GM12865 (cell line): ENCODE results near the gene MAPK4.
A peak's percentile ranks its signal among the peaks of the same experiment; 100 is the strongest.

ENCODE experiments used
- DNase-seq: peaks from one replicate; pipeline ENCODE4 v3.0.0; 2010; ENCODE audit warnings: low read depth
- H3K4me3 ChIP-seq: 2 replicates; pipeline ENCODE4 v1.5.1; 2011; ENCODE audit warnings: mild to moderate bottlenecking, low read depth, low read length, control low read depth
- TF ChIP-seq, protein P1 (sequence below): IDR thresholded peaks from 2 replicates; pipeline ENCODE4 v1.5.1; 2011; ENCODE audit warnings: low read length, control low read depth, low read depth, inconsistent platforms; ENCODE audit not compliant: insufficient read depth; ENCODE audit errors: missing control alignments

Gene MAPK4

DNA sequence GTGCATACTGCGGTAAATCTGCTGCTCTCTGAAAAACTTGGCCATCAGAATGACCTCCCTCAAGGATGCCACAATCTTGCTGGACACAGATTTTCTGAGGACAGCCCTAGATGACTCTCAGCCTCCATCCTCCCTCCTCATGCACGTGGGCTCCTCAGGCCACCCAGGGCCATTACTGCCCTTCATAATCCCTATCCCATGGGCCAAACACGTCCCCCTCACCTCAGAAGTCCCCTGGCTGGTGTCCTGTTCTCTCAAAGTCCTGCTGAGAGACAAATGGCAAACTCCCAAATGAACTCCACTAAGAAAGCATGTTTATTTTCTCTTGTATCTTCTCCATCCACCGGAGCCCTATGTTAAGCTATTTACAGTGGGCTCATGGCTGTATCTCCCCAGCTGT lies 134.3 kb downstream of the MAPK4 start:
- TF ChIP-seq, protein P1, sequence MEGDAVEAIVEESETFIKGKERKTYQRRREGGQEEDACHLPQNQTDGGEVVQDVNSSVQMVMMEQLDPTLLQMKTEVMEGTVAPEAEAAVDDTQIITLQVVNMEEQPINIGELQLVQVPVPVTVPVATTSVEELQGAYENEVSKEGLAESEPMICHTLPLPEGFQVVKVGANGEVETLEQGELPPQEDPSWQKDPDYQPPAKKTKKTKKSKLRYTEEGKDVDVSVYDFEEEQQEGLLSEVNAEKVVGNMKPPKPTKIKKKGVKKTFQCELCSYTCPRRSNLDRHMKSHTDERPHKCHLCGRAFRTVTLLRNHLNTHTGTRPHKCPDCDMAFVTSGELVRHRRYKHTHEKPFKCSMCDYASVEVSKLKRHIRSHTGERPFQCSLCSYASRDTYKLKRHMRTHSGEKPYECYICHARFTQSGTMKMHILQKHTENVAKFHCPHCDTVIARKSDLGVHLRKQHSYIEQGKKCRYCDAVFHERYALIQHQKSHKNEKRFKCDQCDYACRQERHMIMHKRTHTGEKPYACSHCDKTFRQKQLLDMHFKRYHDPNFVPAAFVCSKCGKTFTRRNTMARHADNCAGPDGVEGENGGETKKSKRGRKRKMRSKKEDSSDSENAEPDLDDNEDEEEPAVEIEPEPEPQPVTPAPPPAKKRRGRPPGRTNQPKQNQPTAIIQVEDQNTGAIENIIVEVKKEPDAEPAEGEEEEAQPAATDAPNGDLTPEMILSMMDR = no peak
- no peak for DNase-seq
- no peak overlapping the region for H3K4me3 ChIP-seq

DNA sequence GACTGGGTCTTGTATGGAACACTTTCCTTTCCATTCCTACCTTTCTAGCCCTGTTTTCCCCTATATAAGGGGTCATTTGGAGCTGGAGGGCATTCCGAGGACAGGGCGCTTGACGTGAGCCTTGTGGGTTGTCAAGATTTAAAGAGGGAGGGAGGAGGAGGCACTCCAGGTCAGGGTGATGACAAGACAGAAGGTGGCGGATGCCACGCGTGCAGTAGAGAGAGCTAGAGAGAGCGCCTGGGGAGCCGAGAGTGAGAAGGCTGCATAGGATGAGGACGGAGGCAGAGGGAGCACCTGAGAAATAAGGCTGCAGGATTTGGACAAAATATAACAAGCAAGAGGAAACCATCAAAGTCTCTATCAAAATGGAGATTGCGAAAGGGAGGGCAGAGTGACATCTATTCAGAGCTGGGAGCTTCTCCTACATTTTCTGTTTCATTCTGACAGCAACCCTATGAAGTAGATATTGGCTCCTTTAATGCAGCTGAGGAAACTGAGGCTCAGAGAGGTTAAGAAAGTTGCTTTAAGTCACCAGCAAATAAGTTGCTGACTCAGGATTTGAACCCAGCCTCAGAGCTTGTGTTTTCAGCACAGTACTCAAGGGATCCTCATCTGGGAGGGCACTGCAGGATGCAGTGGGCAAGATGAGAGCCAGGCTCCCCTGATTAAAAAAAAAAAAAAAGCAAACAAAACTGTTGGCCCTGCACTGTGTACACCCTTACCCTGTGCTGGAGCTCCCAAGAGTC lies 135.7 kb downstream of the MAPK4 start:
- H3K4me3 ChIP-seq = no peak overlapping the region
- DNase-seq = no peak
- TF ChIP-seq, protein P1 = no peak

DNA sequence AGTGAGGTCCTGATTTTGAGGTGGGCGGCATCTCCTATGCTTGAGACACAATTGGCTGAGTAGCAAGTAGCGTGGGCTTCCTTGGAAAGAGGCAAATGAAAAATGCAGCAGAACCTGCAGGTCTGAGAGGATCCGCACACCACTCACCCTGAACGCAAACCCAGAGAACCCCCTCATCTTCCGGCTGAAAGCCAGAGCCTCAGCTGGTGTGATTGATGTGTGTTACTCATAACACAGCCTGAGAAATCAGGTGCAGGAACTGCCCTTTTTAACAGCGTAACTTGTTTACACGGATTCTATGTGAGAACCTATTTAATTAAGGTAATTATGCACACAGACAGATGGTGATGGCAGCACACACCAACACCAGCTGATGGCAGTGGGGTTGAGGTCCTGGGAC lies 136.5 kb downstream of the MAPK4 start:
- DNase-seq = peak; percentile 62

DNA sequence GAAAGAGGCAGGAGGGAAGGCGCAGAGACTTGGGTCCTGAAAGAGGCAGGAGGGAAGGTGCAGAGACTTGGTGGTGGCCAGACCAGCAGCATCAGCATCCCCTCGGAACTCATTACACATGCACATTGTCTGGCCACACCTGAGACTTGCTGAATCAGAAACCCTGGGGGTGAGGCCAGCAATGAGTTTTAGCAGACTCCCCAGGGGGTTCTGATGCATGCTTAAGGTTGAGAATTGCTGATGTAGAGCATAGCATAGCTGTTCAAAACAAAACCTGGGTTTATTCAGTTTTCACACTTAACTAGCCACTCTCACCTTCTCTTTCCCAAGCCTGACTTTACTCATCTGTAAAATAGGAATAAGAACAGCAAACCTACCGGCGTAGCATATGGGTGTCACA lies 137.0 kb downstream of the MAPK4 start:
- peak; percentile 80 for DNase-seq
- H3K4me3 ChIP-seq = no peak overlapping the region
- TF ChIP-seq, protein P1 = no peak

More for the DNA sequence above, 136.5 kb downstream of the MAPK4 start:
- TF ChIP-seq, protein P1 = no peak
- H3K4me3 ChIP-seq = no peak overlapping the region

DNA sequence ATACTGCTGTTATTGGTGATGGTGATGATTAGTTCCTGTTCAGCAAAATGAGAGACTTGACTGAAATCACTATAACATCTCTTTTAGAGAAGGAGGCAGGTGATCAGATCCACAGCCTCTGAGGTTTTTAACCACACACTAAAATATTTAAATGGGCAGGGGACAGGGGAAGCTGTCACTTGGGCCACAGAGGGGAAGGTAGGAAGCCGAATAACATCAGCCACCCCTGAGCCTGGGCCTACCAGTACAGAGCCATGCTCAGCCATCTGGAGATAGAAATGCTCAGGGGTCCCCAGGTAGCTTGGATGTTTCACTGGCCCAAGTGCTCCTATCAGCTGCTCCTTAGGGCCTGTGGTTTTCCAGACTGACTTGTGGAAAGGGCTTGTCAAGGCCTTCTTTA lies 137.6 kb downstream of the MAPK4 start:
- TF ChIP-seq, protein P1 = no peak
- peak; percentile 26 for DNase-seq
- no peak overlapping the region for H3K4me3 ChIP-seq

DNA sequence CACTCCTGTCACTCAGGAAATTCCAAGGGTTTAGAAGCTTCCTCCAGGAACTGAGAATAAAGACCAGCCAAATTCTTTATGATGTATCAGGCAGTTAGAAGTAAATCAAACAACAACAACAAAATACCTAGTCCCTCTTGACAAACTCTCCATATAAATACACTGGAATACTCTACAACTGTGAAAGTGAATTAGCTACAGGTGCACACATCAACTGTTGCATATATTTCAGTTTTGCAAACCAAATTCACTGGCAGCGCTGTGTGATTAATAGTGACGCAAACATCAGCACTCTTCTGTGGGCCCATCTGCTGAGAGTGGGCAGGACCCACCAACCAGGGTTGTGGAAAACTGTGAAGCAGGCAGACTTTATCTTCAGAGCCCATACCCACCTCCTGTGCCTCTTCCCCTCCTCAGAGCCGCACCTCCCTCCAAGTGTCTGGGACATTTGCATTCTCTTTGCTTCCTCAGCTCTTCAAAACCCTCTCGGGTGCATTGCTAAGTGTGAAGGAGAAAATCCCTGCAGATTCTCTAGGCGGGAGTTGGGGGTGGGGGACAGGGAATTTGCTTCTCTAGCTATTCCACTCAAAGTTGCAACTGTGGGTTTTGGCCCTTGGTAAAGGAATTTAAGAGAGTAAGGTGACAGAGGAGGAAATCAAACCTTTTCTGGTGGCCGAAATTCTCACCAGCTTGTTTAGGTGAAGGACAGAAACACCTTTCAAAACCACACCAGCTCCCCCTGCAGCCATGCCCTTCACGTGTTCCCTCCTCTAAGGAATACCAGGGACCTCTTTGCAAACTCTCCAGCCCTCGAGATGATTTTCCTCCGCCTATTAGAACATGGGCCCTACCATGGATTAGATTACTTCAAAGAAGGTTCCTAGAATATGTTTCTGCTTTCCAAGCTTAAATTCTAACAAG lies 140.6 kb downstream of the MAPK4 start:
- TF ChIP-seq, protein P1 = no peak
- no peak overlapping the region for H3K4me3 ChIP-seq
- DNase-seq = no peak
